CD4-positive, alpha-beta T cell treated with Interleukin-6 at 100 ng/mL for 8 hours (primary cell): Measurements from ENCODE around the gene PAPPA2.

Source experiments
- DNase-seq: peaks from one replicate; pipeline ENCODE4 v3.0.0-alpha.2; 2020; ENCODE audit warnings: mixed read lengths, low spot score

Gene PAPPA2

DNA sequence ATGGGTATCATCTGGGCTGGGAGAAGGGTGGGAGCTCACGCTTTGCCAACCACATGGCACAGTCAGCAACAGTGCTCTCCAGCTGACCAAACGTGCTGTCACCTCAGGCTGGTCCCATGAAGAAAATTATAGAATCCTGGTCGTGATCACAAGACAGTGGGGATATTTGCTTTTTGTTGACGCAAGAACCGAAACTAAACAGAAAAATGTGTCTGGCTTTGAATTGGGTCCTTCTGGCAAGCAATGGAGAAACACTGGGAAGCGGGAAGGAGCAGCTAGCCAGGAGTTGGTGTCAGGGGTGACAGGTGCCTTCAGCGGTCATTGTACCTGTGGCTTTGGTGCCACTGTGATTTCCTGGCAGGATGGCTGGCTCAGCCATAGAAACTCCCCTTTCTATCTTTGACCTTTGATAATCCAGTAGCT lies 304.8 kb downstream of the PAPPA2 start:
- no peak for DNase-seq

DNA sequence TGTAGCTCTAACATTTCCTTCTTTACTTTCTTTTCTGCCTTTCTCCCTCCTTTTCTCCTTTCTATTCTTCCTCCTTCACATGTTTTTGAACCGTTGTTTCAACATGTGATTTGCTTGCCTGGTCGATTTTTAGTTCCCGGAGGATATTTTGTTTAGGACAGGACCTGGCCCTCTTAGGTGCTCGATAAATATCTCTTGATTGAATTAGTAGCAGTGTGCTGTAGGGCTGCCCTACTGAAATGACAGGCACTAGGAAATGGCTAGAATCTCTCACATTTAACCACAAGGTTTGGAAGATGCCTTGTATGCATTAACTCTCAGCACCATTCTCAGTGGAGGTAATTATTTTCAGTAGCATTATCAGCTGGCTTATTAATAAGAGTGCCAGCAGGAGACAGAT lies 305.6 kb downstream of the PAPPA2 start:
- DNase-seq: no peak

DNA sequence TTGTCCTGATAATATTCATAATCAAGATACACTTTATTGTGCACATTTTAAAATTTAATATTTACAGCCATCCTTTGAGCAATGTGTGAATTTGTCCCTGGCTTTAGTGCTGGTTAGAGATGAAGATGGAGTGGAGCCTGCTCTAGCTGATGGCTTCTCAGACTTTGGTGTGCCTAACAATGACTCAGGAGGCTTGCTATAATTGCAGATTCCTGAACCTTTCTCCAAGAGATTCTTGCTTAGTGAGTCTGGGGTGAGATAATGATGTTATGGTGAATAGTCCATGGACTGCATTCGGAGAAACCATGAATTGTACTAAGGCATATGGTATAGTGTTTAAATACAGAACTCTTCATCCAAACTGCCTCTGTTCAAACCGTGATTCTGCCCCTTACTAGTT lies 307.1 kb downstream of the PAPPA2 start:
- no peak for DNase-seq

DNA sequence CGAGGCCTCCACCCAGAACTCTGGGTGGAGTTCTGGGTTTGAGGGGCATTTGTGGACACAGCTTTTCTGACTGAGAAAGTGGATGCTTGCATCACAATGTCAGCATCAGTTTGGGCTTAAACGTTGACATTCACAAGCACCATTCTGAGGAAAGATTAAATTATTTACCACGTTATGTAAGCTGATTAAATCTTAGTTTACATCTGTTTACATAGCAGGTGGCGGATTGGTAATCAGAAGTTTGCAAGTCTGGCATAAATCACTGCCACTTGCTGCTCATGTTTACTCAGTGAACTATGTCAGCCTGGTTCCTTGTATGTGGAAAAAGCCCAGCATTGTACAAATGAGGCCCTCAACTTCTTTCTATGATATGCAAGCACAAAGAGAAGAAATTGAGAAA lies 310.1 kb downstream of the PAPPA2 start:
- no peak for DNase-seq

DNA sequence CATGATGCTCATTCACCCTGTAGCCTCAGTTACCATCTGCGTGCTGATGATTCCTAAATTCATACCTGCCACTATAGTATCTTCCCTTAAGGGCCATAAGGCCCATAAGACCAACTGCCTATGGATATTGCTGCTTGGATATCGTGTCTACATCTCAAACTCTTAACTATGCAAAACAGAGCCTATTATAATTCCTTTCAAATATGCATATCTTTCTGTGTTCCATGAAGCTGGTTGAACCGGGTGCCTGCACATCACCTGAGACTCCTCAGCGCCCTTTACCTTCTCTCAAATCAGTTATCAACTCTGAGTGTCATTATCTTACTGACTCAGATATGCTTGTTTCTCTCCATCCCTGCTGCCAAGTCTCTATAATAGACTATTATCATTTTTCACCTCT lies 311.2 kb downstream of the PAPPA2 start:
- no peak for DNase-seq

DNA sequence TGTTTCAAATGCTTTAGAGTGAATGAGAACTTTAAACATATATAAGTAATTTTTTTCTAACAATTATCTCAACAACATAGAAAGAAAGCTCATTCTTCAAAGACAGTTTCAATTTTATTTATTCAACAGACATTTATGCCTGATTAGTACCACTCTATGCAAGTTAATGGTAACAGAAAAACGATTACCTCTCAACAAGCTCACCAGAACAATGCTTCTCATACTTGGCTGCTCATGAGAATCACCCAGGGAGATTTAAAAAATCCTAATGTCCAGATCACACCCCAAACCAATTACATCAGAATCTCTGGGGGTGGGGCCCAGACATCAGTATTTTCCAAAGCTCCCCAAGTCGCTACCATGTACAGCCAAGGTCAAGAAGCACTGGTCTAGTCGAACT lies 312.4 kb downstream of the PAPPA2 start:
- no peak for DNase-seq

DNA sequence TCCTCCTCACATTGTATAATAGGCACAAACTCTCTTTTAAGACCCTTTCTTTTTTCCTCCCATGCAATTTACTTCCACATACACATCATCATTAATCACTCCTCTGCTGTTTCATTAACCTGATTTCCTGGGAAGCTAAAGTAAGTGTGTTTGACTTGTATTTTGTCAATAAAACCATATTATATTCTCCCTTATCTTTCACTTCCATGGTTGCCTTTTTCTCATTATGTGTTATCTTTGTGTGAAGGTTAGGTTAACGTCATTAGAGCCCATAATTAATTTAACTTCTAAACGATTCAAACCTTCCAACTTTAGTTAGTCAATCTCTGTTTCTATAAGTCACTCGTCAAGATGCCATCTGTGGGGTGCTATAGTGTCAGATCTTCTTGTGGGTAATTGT lies 313.0 kb downstream of the PAPPA2 start:
- DNase-seq: no peak

DNA sequence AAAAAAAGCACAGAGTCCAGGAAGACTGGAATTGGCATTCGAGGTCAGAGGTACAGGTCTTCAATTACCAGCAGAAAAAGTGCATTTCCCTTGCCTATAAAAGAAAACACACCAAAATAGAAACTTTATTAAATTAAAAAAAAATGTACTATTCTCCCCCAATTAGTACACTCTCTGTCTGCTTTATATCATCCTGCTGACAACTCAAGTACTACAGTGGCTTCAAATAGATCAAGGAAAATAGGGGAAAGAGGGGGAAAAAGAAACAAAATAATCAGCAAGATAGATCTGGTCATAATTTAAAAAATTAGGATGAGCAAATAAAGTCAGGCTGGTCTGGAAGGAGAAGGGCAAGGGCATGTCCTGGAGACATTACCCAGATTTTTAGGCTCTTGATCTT lies 315.1 kb downstream of the PAPPA2 start:
- no peak for DNase-seq

DNA sequence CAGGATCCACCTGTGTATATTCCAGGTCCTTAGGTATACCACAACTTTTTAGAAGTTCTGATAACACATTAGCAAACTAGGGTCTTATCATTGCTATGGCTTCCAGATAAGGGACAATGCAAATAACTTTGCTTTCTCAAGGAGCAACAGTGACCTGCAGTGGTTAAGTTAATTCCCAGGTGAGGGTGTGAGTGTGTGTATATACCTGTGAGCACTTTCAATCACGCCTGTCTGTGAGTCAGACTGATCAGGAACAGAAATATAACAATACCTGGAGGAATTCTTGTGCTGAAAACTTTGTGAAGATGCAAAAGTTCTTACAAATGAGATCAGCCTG lies 317.0 kb downstream of the PAPPA2 start:
- DNase-seq: no peak

DNA sequence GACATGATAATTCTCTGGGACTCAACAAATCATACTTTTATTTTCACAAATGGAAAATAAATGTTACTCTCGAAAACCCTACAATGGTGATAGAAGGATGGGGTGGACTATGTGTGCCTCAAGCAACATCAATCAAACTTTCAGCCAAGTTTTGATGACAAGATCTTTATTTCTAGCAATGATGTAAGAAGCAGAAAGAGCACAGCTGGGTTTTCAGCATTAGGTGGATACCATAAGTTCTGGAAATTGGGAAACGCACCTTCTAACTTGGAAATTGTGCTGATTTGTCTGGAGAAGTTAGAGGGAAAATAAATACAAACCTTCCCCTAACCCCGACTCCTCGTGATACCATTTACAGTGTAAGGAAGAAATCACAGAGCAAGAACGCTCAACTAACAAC lies 320.3 kb downstream of the PAPPA2 start:
- DNase-seq: no peak

DNA sequence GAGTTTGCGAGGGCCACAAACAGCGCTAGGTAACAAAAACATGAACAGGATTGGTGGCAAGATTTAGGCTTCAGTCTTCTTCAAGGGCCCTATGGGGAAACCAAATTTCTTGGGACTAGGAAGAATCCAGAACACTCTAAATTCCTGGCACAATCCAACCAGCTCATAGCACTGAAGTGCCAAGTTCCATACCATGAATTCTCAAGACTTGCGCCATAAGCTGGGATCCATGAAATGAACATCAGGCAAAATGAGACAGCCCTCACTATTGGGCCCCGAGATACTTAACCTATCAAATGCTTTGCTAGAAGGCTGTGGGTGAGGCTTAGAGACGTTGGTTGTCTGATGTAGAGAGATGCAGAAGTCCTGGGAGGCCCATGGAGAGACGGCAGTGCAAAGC lies 322.1 kb downstream of the PAPPA2 start:
- DNase-seq: no peak

DNA sequence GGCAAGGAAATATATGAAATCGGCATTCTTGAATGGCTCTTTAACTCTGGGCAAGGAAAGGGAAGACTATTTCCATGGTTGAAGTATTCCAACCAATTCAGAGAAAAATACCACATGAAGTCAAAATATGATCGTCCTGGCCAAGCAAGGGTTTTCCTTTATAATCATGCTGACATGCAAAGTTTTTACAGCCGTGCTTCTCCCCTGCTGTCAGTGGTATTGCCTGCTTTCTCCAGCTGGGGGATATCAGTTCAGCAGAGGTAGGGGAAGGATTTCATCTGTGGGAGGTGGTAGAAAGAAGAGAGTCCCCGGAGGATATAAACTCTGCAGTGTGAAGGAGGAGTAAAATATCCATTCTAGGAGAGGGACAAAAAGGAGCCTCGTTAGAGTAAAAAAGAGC lies 322.8 kb downstream of the PAPPA2 start:
- no peak for DNase-seq

DNA sequence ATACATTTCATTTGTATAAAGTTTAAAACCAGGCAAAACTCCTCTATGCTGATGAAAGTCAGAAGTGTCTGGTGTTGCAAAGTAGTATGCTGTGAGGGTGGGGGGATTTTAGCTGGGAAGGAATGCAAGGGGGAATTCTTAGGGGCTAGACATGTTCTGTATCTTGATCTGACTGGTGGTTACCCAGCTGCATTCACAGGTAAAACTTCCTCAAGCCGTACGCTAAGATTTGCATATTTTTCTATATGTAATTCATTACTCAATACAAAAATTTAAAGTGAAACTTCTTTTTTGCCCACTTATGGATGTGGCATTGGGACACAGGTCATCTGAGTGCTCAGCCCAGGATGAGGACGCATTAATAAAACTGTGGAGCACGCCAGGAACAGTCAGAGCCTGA lies 323.3 kb downstream of the PAPPA2 start:
- DNase-seq: no peak

DNA sequence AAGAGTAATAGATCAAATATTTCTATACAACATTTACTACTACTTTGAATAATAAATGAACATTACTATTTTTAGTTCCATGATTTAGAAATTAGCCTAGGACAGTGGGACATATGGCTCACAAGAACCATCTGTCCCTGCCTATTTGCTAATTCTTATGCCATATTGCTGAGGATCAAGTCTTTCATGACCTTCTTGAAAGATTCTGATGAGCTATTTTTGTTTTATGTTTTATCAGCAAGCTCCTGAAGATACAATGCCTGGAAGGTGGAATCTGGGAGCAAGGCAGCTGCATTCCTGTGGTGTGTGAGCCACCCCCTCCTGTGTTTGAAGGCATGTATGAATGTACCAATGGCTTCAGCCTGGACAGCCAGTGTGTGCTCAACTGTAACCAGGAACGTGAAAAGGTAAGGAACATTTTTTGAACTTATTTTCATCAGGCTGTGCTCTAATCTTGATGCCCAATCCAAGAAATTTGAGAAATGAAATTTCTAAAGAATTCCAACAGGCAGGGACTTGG lies 326.7 kb downstream of the PAPPA2 start:
- DNase-seq: no peak

DNA sequence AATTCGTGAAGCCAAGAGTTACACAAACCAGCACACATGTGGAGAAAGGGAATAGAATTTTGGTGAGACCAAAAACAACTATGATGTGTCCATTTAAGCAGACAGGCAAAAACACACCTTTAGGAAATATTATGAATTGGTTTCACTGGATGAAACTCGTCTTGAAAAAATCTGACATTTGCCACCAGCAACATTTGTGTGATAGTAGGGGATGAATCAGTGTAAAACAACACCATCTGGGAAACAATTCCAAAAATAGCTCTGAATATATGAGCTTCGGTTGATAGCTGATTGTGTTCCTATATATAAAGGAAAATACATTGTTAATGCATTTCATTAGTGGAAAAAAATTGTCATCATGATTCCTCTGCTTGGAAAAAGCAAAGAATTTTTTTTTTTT lies 327.8 kb downstream of the PAPPA2 start:
- DNase-seq: no peak

DNA sequence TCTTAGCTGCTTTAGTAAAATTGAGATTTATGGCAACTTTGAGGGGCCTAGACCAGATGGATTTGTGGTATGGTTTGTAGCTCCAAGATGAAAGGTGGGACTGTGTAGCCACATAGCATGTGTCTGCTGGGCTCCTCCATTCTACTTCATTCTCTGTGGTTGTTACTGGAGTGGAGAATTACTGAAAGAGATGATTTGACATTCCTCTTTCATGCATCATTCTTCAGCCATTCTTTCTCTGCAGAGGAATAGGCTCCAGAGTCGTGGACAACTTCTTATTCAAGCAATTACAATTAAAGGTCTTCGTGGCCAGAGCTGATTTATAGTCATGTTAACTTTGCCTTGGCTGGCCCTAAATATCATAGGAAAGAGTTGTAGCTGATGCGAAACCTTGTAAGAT lies 328.9 kb downstream of the PAPPA2 start:
- DNase-seq: no peak

DNA sequence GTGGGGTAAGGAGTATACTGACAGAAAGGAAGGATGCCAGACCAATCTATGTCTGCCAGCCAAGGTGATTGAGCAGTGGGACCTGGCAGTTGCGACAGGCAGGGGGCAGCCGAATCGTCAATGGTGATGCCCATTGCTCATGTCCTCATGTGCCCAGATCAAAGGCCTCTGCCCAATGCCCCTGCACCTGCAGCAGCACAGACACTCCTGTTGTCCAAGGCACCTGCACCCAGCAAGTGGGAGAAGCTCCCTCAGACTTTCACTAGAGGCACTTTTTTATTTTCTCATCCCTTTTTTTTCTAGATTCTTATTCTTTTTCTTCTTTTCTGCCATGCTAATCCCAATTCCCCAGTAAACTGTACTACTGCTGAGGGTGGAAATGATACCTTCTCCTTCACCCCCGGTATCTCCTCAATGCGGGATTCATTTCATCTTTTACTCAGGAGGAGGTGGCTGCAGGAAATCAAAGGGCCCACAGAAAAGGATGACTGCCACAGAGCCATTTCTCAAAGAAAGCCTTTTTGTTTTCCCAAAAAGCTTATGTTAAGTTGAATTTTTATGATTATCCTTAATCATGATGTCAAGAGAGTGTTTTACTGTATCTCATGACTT lies 332.0 kb downstream of the PAPPA2 start:
- DNase-seq: no peak

DNA sequence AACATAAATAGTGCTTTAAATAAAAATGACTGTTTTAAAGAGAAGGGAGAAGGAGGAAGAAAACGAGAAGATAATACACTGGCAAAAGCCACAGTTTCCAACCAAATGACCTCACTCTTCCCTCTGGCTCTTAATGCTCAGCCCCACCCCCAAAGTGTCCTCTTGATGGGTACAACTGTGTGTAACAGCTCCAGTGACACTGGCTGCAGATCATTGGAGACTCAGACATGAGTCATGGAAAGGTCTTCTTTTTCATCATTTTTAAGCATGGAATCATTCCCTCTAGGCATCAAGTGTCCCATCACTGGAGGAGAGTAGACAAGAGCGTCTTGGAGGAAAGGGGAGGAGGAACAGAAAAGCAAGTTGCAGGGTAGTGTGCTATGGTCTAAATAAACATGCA lies 333.0 kb downstream of the PAPPA2 start:
- no peak for DNase-seq

DNA sequence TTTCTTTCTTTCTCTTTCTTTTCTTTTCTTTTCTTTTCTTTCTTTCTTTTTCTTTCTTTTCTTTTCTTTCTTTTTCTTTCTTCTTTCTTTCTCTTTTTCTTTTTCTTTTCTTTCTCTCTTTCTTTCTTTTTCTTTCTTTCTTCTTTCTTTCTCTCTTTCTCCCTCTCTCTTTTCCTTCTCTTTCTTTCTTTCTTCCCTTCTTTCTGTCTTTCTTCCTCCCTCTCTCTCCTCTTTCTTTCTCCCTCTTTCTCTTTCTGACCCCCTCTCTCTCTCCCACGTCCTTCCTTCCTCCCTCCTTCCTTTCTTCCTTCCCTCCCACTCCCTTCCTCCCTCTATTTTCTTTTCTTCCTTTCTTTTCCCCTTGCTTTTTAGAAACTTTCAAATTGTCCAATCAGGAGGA lies 333.6 kb downstream of the PAPPA2 start:
- DNase-seq: no peak

DNA sequence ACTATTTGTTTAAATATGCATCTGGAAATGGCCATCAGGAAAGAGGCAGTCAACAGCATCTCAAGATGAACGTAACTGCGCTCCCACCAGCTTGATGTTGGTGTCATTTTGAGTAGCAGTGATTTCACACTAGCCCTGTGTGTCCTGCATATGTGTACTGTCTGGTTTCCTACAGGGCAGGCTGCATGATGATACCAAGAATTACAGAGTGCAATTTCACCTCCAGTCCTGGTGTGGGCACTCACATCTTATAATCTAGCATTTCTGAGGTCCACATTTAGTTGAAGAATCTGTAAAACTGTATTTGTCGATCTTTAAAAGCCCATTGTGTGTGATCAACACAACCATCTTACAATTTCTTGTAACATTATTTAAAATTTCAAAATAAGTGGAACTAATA lies 336.4 kb downstream of the PAPPA2 start:
- no peak for DNase-seq

DNA sequence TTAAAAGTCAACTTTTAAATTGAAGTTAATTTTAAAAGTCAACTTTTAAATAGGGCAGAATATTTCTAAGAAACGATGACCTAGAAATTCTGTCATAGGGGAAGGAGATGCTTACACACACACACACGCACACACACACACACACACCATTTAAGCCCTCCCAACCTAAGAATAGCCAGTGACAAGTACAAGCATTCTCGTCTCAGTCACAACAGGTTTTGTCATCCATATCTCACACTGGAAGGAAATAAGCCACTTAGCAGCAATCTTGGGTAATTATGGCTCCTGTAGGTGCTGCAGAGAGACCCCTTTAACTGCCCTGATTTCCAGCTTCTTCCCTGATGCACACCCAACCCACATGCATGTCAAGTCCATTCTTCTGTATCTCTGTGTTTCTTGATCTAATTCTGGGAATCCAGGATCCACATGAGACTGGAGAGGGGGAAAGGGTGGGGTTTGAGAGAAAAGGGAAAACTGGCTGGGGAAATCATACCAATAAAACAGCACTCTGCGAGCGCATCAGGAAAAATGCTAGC lies 338.1 kb downstream of the PAPPA2 start:
- DNase-seq: no peak

DNA sequence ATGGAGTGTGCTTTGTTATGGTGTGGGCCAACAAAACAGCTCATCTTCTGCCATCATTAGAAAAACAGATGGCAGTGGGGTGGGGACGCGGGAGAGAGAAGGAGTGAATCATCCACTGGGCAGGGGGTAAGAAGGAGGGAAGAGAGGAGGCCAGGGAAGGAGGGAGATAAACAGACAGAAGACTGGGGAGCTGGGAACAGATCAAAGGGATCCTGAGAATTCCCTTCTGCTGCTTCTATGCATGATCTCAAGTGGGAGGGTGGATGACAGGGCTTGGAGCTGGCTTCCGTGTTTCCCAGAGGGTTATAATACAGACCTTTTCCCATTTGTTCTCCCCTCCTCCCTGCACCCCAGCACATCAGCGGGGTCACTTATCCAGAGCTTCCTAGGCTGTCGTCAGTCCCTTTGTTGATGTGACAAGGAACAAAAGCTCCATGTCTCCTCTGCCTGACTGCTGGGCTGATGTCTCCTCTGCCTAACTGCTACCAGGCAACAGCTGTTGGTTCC lies 338.6 kb downstream of the PAPPA2 start:
- DNase-seq: no peak

DNA sequence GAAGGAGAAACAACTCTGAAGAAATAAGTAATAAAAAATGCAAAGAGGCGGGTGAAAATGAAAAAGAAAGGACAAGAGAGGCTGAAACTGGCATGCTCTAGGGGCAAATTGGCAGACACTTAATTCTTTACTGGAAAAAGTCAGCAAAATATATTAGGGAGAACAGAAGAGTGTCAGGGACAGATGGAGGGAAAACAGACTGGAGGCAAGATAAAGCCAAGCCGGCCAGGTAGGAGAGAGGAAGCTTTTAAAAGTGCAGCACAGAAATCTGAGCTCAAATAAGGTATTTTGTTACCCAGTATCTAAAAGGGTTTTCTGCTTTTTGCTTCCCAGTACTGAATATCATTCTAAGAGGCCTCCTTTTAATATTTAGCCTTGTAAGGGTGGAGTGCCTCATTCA lies 339.3 kb downstream of the PAPPA2 start:
- no peak for DNase-seq

DNA sequence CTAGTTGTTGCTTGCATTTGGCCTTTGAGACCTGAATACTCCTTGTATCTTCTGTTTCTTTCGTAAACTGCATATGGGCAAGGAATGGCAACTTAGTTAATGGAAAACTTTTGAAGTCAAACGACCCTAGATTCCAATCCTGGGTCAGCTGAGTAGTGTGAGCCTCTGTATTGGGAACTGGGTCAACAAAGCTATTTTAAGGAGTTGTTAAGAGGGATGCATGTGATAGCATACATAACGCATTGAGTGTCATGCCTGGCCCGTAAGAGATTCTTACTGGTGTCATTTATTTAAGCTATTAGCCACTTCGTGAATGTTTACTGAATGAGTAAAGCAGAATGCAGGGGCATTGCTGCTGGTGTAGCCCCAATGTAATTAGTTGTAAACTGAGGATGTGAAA lies 340.1 kb downstream of the PAPPA2 start:
- no peak for DNase-seq
